Prostate gland (tissue), 2 donors: Measurements from ENCODE around the gene PDCD7.

Experiments
- POLR2A ChIP-seq: fragments of 450-650 bp; IDR thresholded peaks from one replicate; pipeline ENCODE4 v1.6.1; 2016; ENCODE audit warnings: antibody characterized with exemption, mild to moderate bottlenecking
- TF ChIP-seq, protein P1 (sequence below), 4 experiments: fragments of 200-600 bp in 2 of 4; fragments of 450-650 bp in 2 of 4; sonication (generic) in 2 of 4; IDR thresholded peaks; 1 replicate in 3 of 4; 2 replicates in 1 of 4; pipeline ENCODE4 v1.5.1; 2016 to 2019; ENCODE audit warnings: antibody characterized with exemption in 4 of 4, mild to moderate bottlenecking in 2 of 4, moderate library complexity in 2 of 4

DNA sequence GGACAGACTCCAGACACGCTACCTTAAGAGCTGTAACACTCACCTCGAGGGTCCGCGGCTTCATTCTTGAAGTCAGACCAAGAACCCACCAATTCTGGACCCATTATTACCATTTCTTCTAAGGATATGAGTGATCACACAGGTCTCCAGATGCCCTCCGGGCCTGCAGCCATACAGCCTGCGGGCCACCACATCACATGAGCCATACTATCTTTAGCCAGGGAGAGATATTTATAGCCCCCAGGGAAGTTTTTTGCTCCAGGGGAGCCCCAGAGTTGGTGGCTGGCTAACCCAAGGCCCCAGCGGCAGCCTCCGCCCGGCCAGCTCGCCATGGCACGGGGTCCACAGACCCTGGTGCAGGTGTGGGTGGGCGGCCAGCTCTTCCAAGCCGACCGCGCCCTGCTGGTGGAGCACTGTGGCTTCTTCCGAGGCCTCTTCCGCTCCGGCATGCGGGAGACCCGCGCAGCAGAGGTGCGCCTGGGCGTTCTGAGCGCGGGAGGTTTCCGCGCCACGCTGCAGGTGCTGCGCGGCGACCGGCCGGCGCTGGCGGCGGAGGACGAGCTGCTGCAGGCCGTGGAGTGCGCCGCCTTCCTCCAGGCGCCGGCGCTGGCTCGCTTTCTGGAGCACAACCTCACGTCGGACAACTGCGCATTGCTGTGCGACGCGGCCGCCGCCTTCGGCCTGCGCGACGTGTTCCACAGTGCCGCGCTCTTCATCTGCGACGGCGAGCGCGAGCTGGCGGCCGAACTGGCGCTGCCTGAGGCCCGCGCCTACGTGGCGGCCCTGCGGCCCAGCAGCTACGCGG lies 56.9 kb downstream of the PDCD7 start, which contains the start of gene KBTBD13:
- TF ChIP-seq POLR2A = no peak
- TF ChIP-seq, protein P1, sequence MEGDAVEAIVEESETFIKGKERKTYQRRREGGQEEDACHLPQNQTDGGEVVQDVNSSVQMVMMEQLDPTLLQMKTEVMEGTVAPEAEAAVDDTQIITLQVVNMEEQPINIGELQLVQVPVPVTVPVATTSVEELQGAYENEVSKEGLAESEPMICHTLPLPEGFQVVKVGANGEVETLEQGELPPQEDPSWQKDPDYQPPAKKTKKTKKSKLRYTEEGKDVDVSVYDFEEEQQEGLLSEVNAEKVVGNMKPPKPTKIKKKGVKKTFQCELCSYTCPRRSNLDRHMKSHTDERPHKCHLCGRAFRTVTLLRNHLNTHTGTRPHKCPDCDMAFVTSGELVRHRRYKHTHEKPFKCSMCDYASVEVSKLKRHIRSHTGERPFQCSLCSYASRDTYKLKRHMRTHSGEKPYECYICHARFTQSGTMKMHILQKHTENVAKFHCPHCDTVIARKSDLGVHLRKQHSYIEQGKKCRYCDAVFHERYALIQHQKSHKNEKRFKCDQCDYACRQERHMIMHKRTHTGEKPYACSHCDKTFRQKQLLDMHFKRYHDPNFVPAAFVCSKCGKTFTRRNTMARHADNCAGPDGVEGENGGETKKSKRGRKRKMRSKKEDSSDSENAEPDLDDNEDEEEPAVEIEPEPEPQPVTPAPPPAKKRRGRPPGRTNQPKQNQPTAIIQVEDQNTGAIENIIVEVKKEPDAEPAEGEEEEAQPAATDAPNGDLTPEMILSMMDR (IDR thresholded peaks at IDR 0.05) = no peak
